ENCODE measurements around the gene WRAP73. TPM values are rescaled to one million over a fixed set of nuclear protein-coding genes. Genes with fewer than 3 reads are reported as not detected.

WRAP73 gene
- total RNA-seq, 3 donors from 2014 or later (not counting 1 experiment from before 2014, with no cell fraction given) = 27.8 to 35.4 (median 30.1) TPM

DNA sequence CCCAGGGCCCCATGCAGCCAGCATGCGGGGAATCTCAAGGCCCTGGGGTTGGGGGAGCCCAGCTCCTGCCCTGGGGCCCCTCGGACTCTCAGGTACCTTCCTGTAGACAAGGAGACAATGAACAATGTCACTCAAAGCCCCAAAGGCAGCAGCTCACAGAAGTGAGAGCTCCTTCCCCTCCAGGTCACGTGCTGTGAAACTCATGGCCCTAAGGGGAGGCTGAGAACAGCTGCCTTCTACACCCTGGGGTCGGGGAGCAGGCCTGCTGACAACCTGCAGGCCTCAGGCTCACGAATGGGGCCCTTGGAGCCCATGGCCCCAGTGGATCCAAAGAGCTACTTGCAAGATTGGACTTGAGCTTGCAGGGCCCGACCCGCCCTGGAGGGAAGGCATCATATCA is 41.7 kb downstream of the WRAP73 start:
- intact Hi-C loops (cut with micrococcal nuclease) = no loop called here
- Histone ChIP-seq H3K9me3 (ENCODE audit: control insufficient read depth, insufficient read depth, low read length) (no peaks in the 10 kb centered on the region), H3K4me3 (ENCODE audit: low read length) (no peak overlapping the region), H3K27ac (ENCODE audit: low read length) (no peak overlapping the region), H3K36me3 (ENCODE audit: control insufficient read depth, insufficient read depth, low read length) (no peaks in the 10 kb centered on the region), H3K27me3 (ENCODE audit: control insufficient read depth, insufficient read depth, low read length) (peaks cover 5% of the 10 kb centered on the region), H3K4me1 (ENCODE audit: control insufficient read depth, insufficient read depth, low read length) (peaks cover 12% of the 10 kb centered on the region)
- H3K4me1 Mint-ChIP-seq = peaks cover 4 to 7% of the 10 kb centered on the region in 2 donors
- no peaks in the 10 kb centered on the region for H3K9me3 Mint-ChIP-seq
- H3K27ac Mint-ChIP-seq = no peak overlapping the region
- H3K36me3 Mint-ChIP-seq = no peaks in the 10 kb centered on the region
- peaks cover 0 to 16% of the 10 kb centered on the region in 2 donors for H3K27me3 Mint-ChIP-seq (ENCODE audit: low read depth in 2 of 2)
- DNase-seq (no peak), ATAC-seq (no peak)
- TF ChIP-seq, protein P1, sequence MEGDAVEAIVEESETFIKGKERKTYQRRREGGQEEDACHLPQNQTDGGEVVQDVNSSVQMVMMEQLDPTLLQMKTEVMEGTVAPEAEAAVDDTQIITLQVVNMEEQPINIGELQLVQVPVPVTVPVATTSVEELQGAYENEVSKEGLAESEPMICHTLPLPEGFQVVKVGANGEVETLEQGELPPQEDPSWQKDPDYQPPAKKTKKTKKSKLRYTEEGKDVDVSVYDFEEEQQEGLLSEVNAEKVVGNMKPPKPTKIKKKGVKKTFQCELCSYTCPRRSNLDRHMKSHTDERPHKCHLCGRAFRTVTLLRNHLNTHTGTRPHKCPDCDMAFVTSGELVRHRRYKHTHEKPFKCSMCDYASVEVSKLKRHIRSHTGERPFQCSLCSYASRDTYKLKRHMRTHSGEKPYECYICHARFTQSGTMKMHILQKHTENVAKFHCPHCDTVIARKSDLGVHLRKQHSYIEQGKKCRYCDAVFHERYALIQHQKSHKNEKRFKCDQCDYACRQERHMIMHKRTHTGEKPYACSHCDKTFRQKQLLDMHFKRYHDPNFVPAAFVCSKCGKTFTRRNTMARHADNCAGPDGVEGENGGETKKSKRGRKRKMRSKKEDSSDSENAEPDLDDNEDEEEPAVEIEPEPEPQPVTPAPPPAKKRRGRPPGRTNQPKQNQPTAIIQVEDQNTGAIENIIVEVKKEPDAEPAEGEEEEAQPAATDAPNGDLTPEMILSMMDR (IDR thresholded peaks at IDR 0.05) = no peak
- WGBS (ENCODE audit: insufficient coverage) = 78% methylated on average over 7 of the region's 7 CpGs
- H3K4me3 Mint-ChIP-seq = no peak overlapping the region

DNA sequence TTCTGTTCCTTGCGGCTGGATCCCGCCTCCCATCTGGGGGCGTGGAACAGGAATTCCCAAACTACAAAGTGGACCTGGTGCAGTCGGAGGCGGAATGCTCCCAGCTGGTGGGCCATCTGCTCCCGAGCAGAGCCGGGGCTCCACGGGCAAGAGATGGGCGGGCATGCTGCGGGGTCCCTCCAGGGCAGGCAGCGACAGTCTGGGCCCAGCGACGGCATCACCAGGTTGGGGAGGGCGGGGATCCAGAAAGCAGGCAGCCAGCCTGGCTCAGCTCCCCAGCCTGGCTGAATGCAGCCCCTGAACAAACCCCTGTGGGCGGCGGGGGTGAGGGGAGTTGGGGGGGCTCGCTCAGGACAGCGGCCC is 42.2 kb downstream of the WRAP73 start:
- H3K4me3 Mint-ChIP-seq = no peak overlapping the region
- peaks cover 5% of the 10 kb centered on the region for H3K27me3 ChIP-seq (ENCODE audit: control insufficient read depth, insufficient read depth, low read length)
- no peaks in the 10 kb centered on the region for H3K36me3 ChIP-seq (ENCODE audit: control insufficient read depth, insufficient read depth, low read length)
- H3K27ac ChIP-seq (ENCODE audit: low read length) = no peak overlapping the region
- H3K9me3 Mint-ChIP-seq = no peaks in the 10 kb centered on the region
- ATAC-seq (no peak), DNase-seq (no peak)
- H3K4me3 ChIP-seq (ENCODE audit: low read length) = no peak overlapping the region
- no peaks in the 10 kb centered on the region for H3K9me3 ChIP-seq (ENCODE audit: control insufficient read depth, insufficient read depth, low read length)
- intact Hi-C loops (cut with micrococcal nuclease) = no loop called here
- peaks cover 0 to 14% of the 10 kb centered on the region in 2 donors for H3K27me3 Mint-ChIP-seq (ENCODE audit: low read depth in 2 of 2)
- no peak overlapping the region for H3K27ac Mint-ChIP-seq
- TF ChIP-seq, protein P1 (IDR thresholded peaks at IDR 0.05) = no peak
- H3K36me3 Mint-ChIP-seq = no peaks in the 10 kb centered on the region
- 92% methylated on average over 18 of the region's 18 CpGs for WGBS (ENCODE audit: insufficient coverage)
- peaks cover 4 to 7% of the 10 kb centered on the region in 2 donors for H3K4me1 Mint-ChIP-seq
- H3K4me1 ChIP-seq (ENCODE audit: control insufficient read depth, insufficient read depth, low read length) = peaks cover 12% of the 10 kb centered on the region

DNA sequence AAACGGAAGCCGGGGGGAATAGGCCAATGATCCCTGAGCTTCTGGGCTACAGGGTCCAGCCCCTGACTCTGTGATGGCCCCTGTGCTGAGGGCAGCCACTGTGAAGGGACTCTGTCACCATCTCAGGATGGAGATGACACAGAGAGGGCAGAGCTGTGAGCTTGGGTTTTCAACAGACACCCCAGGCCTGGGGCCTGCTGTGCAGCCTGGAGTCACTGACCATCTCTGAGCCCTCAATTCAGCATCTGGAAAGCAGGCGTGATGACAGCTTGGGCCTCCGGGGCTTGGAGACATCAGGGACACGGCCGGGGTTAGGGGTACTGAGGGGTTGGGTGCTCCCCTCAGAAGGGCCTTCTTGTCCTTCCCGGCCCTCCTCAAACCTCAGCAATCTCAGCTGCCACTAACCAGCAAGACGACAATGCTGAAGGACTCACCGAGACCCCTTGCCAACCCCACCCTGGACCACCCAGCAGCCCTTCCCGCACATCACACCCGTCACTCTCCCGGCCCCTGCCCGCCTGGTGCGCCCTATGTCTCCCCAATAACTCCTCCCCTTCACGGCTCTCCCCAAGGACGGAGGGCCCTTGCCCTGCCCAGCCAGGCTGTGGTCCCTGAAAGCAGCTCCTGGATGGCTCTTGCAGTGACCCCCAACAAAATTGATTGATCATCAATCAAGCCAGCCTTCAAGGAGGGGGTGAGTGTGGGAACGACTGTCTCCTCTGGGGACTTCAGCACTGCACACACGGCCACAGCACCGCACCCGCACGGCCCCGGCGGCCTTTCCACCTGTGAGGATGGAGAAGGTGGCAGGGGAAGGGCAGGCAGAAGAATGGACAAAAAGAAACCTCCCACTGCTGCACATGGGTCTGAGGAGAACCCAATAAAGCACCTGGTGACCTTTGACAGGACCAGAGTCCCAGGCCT is 42.9 kb downstream of the WRAP73 start:
- peaks cover 4 to 6% of the 10 kb centered on the region in 2 donors for H3K4me1 Mint-ChIP-seq
- H3K9me3 ChIP-seq (ENCODE audit: control insufficient read depth, insufficient read depth, low read length) = no peaks in the 10 kb centered on the region
- intact Hi-C loops (cut with micrococcal nuclease) = no loop called here
- no peak overlapping the region for H3K4me3 ChIP-seq (ENCODE audit: low read length)
- TF ChIP-seq, protein P1 (IDR thresholded peaks at IDR 0.05) = no peak
- H3K27me3 Mint-ChIP-seq (ENCODE audit: low read depth in 2 of 2) = peaks cover 0 to 12% of the 10 kb centered on the region in 2 donors
- peaks cover 11% of the 10 kb centered on the region for H3K4me1 ChIP-seq (ENCODE audit: control insufficient read depth, insufficient read depth, low read length)
- no peak overlapping the region for H3K4me3 Mint-ChIP-seq
- DNase-seq = no peak
- ATAC-seq = no peak
- 91% methylated on average over 19 of the region's 23 CpGs for WGBS (ENCODE audit: insufficient coverage)
- H3K36me3 Mint-ChIP-seq = no peaks in the 10 kb centered on the region
- peaks cover 4% of the 10 kb centered on the region for H3K27me3 ChIP-seq (ENCODE audit: control insufficient read depth, insufficient read depth, low read length)
- no peaks in the 10 kb centered on the region for H3K36me3 ChIP-seq (ENCODE audit: control insufficient read depth, insufficient read depth, low read length)
- H3K9me3 Mint-ChIP-seq = no peaks in the 10 kb centered on the region
- no peak overlapping the region for H3K27ac ChIP-seq (ENCODE audit: low read length)
- H3K27ac Mint-ChIP-seq = no peak overlapping the region
